GM12891 (cell line): ENCODE data around the gene AFF3.

Experiments used
- POLR2A ChIP-seq: IDR thresholded peaks from 2 replicates; pipeline ENCODE4 v1.6.1; 2011; ENCODE audit warnings: low read depth, low read length, control low read depth
- POLR2AphosphoS5 ChIP-seq: IDR thresholded peaks from 2 replicates; pipeline ENCODE4 v1.6.1; 2011; ENCODE audit warnings: low read depth, low read length, control low read depth
- POU2F2 ChIP-seq: IDR thresholded peaks from 2 replicates; pipeline ENCODE4 v1.6.1; 2011; ENCODE audit warnings: low read depth, mild to moderate bottlenecking, control low read depth, low read length, moderate library complexity
- TAF1 ChIP-seq: IDR thresholded peaks from 2 replicates; pipeline ENCODE4 v1.6.1; 2011; ENCODE audit warnings: low read depth, low read length, control low read depth

DNA sequence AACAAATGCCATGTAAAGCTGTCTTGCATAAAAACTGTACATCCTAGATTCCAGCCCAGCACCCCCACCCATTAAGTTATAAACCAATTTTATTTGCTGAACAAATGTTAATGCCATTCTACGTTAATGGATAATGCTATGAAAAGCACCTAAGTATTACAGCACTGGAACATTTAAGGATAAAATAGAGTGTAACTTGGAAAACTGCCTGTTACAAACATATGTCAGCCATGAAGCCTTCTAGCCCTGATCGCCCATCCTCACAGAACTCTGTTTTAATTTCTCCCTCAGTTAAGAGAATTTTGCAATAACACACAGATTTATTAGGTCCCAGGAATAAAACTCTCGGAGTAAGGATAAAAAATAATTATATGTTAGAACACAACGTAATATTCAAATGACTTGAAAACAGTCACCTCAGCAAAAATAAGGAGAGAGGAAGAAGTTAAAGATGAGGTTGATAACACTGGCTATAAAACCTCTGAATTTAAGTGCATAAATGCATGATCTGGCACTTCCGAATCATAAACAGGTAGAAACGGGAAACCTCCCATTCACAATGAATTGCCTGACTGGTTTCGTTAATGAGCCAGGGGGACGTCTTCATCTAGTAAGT is 308.7 kb downstream of the AFF3 start:
- TF ChIP-seq POLR2AphosphoS5 (no peak), POLR2A (no peak), TAF1 (no peak), POU2F2 (no peak)
